HCT116 (cell line): ENCODE data around the gene DOP1B. TPM values are rescaled to one million over a fixed set of nuclear protein-coding genes. Genes with fewer than 3 reads are reported as not detected.

Experiments used
- ATAC-seq: fragments of 200-7000 bp; cut with Tn5 transposase; 2 replicates; pipeline ENCODE4 v1.9.1; 2020; ENCODE audit warnings: mild to moderate bottlenecking, moderate library complexity
- BruUV-seq: library from RNA; stranded (reverse); fragments of 400-500 nt; replicated peaks from 2 replicates; lab custom pipeline; 2021; lab: Mats Ljungman, UMichigan
- CTCF ChIA-PET: fragments of 300-600 bp; sonication (Branson Sonifier 250); formaldehyde crosslinking; loops from one replicate; lab custom pipeline; 2021; ENCODE audit warnings: antibody characterized with exemption; lab: Charles Lee
- POLR2A ChIA-PET: fragments of 300-600, 350-600 bp; sonication (Branson Sonifier 250); formaldehyde crosslinking; loops from one replicate; lab custom pipeline; 2021; ENCODE audit warnings: antibody characterized with exemption; lab: Charles Lee
- RAD21 ChIA-PET, 2 experiments: fragments of 300-600 bp; sonication (Branson Sonifier 250); formaldehyde crosslinking; loops; one replicate each; lab custom pipeline; 2023; ENCODE audit warnings: low total read pairs in 2 of 2; ENCODE audit not compliant: uncharacterized antibody in 2 of 2, unreplicated experiment in 2 of 2, low non-redundant PET in 1 of 2; lab: Charles Lee
- DNase-seq: peaks from one replicate; pipeline ENCODE4 v3.0.0-alpha.2; 2010; ENCODE audit warnings: low read depth, low spot score
- H2AFZ ChIP-seq: fragments of 200-600 bp; shearing (Covaris generic), sonication (generic); 2 replicates; pipeline ENCODE4 v1.6.1; 2017; ENCODE audit warnings: low read depth, mixed run types, mixed read lengths, antibody characterized with exemption, low read length; ENCODE audit not compliant: poor library complexity, severe bottlenecking
- H3K27ac ChIP-seq: 2 replicates; pipeline ENCODE4 v1.5.1; 2012; ENCODE audit warnings: low read depth, low read length
- H3K27me3 ChIP-seq: fragments of 200-600 bp; sonication (generic); 2 replicates; pipeline ENCODE4 v1.6.1; 2016; ENCODE audit warnings: mixed run types, low read length, mixed read lengths; ENCODE audit not compliant: insufficient read depth
- H3K36me3 ChIP-seq, 2 experiments: fragments of 200-500 bp in 1 of 2; fragments of 200-600 bp in 1 of 2; sonication (Bioruptor generic) in 1 of 2; sonication (generic) in 1 of 2; 2 replicates each; pipeline versions ENCODE4 v1.5.1 to v1.6.1; 2014 to 2016; ENCODE audit warnings: low read length in 2 of 2, inconsistent platforms in 1 of 2, mixed read lengths in 1 of 2, mixed run types in 1 of 2; ENCODE audit not compliant: insufficient read depth in 2 of 2, control insufficient read depth in 1 of 2
- H3K4me1 ChIP-seq, 2 experiments: fragments of 200-600 bp in 1 of 2; sonication (generic) in 1 of 2; 2 replicates each; pipeline versions ENCODE4 v1.5.1 to v1.6.1; 2012 to 2017; ENCODE audit warnings: low read length in 2 of 2, inconsistent platforms in 1 of 2, mild to moderate bottlenecking in 1 of 2, mixed read lengths in 1 of 2, mixed run types in 1 of 2, moderate library complexity in 1 of 2; ENCODE audit not compliant: insufficient read depth in 2 of 2, control insufficient read depth in 1 of 2
- H3K4me2 ChIP-seq: fragments of 200-600 bp; sonication (generic); 2 replicates; pipeline ENCODE4 v1.6.1; 2017; ENCODE audit warnings: mixed run types, low read length, mixed read lengths
- H3K4me3 ChIP-seq, 2 experiments: fragments of 200-600 bp in 1 of 2; sonication (generic) in 1 of 2; replicated peaks in 1 of 2; 2 replicates each; pipeline ENCODE4 v1.5.1; 2011 to 2016; ENCODE audit warnings: low read length in 2 of 2, control low read depth in 1 of 2, low read depth in 1 of 2, mild to moderate bottlenecking in 1 of 2, mixed read lengths in 1 of 2, mixed run types in 1 of 2
- H3K79me2 ChIP-seq: fragments of 200-600 bp; sonication (generic); 2 replicates; pipeline ENCODE4 v1.6.1; 2017; ENCODE audit warnings: mild to moderate bottlenecking, mixed run types, low read length, moderate library complexity, mixed read lengths; ENCODE audit not compliant: insufficient read depth
- H3K9ac ChIP-seq: fragments of 200-600 bp; sonication (generic); 2 replicates; pipeline ENCODE4 v1.6.1; 2016; ENCODE audit warnings: low read length, mixed read lengths
- H3K9me2 ChIP-seq: fragments of 200-600 bp; sonication (generic), shearing (Covaris generic); 2 replicates; pipeline ENCODE4 v1.6.1; 2017; ENCODE audit warnings: mixed run types, mild to moderate bottlenecking, moderate library complexity; ENCODE audit not compliant: insufficient read depth
- H3K9me3 ChIP-seq, 2 experiments: fragments of 200-500 bp in 1 of 2; fragments of 200-600 bp in 1 of 2; sonication (Bioruptor generic) in 1 of 2; sonication (generic) in 1 of 2; 2 replicates each; pipeline ENCODE4 v1.6.1; 2014 to 2017; ENCODE audit warnings: low read length in 2 of 2, mixed read lengths in 2 of 2, inconsistent platforms in 1 of 2, low read depth in 1 of 2, mild to moderate bottlenecking in 1 of 2, mixed run types in 1 of 2, moderate library complexity in 1 of 2; ENCODE audit not compliant: control insufficient read depth in 1 of 2, insufficient read depth in 1 of 2
- H4K20me1 ChIP-seq: fragments of 200-600 bp; sonication (generic), shearing (Covaris generic); 2 replicates; pipeline ENCODE4 v1.6.1; 2017; ENCODE audit warnings: mixed run types, mild to moderate bottlenecking, moderate library complexity; ENCODE audit not compliant: insufficient read depth
- CBX3 ChIP-seq: IDR thresholded peaks from 2 replicates; pipeline ENCODE4 v1.6.1; 2012; ENCODE audit warnings: low read depth
- CEBPB ChIP-seq: IDR thresholded peaks from 2 replicates; pipeline ENCODE4 v1.6.1; 2012; ENCODE audit warnings: low read depth
- ELF1 ChIP-seq: IDR thresholded peaks from 2 replicates; pipeline ENCODE4 v1.6.1; 2012; ENCODE audit warnings: low read depth, borderline replicate concordance
- EZH2 ChIP-seq: fragments of 200-600 bp; sonication (generic); IDR thresholded peaks from 2 replicates; pipeline ENCODE4 v1.6.1; 2017; ENCODE audit warnings: antibody characterized with exemption, mixed run types
- EZH2phosphoT487 ChIP-seq: fragments of 200-600 bp; IDR thresholded peaks from 2 replicates; pipeline ENCODE4 v1.6.1; 2018; ENCODE audit warnings: antibody characterized with exemption, borderline replicate concordance
- FOSL1 ChIP-seq: IDR thresholded peaks from 2 replicates; pipeline ENCODE4 v1.6.1; 2012; ENCODE audit warnings: low read depth
- JUND ChIP-seq: IDR thresholded peaks from 2 replicates; pipeline ENCODE4 v1.6.1; 2012
- POLR2A ChIP-seq: IDR thresholded peaks from 2 replicates; pipeline ENCODE4 v1.7.0; 2011; ENCODE audit warnings: borderline replicate concordance; ENCODE audit not compliant: insufficient read depth, insufficient read length; ENCODE audit errors: extremely low read depth
- POLR2AphosphoS5 ChIP-seq: IDR thresholded peaks from 2 replicates; pipeline ENCODE4 v1.6.1; 2011; ENCODE audit warnings: mild to moderate bottlenecking, low read depth, low read length, moderate library complexity
- RAD21 ChIP-seq: IDR thresholded peaks from 2 replicates; pipeline ENCODE4 v1.6.1; 2012; ENCODE audit warnings: low read depth, mild to moderate bottlenecking
- SIN3A ChIP-seq: IDR thresholded peaks from 2 replicates; pipeline ENCODE4 v1.6.1; 2012; ENCODE audit warnings: low read depth
- SP1 ChIP-seq: IDR thresholded peaks from 2 replicates; pipeline ENCODE4 v1.6.1; 2012; ENCODE audit warnings: low read depth
- SRF ChIP-seq: IDR thresholded peaks from 2 replicates; pipeline ENCODE4 v1.6.1; 2012; ENCODE audit warnings: low read depth
- TCF7L2 ChIP-seq: IDR thresholded peaks from 2 replicates; pipeline ENCODE4 v1.7.0; 2011; ENCODE audit warnings: borderline replicate concordance, inconsistent platforms; ENCODE audit not compliant: insufficient read depth, insufficient read length; ENCODE audit errors: extremely low read depth
- YY1 ChIP-seq: IDR thresholded peaks from 2 replicates; pipeline ENCODE4 v1.6.1; 2011; ENCODE audit warnings: low read length, low read depth, moderate library complexity, mild to moderate bottlenecking; ENCODE audit not compliant: insufficient replicate concordance; ENCODE audit errors: extremely low read depth
- ZFX ChIP-seq: fragments of 450-650 bp; IDR thresholded peaks from 2 replicates; pipeline ENCODE4 v1.6.1; 2017
- intact Hi-C: fragments of 100-400 bp; cut with micrococcal nuclease; formaldehyde crosslinking; loops from 2 replicates; pipeline ENCODE4 v1.10.0; 2022
- total RNA-seq: library from RNA; stranded (reverse); gene quantifications from one replicate; pipeline ENCODE4 v1.2.1, GENCODE V29; 2021; ENCODE audit not compliant: unreplicated experiment
- TF ChIP-seq, protein P1 (sequence below): IDR thresholded peaks from 2 replicates; pipeline ENCODE4 v1.6.1; 2012
- TF ChIP-seq, protein P2 (sequence below), 3 experiments: fragments of 200-600 bp in 1 of 3; sonication (generic) in 1 of 3; IDR thresholded peaks in 2 of 3; conservative IDR thresholded peaks in 1 of 3; 2 replicates each; pipeline ENCODE4 v1.5.1; 2012 to 2017; ENCODE audit warnings: low read depth in 2 of 3, low read length in 2 of 3, antibody characterized with exemption in 1 of 3, borderline replicate concordance in 1 of 3, control low read depth in 1 of 3, mild to moderate bottlenecking in 1 of 3, mixed read lengths in 1 of 3, mixed run types in 1 of 3, moderate library complexity in 1 of 3; ENCODE audit not compliant: insufficient read depth in 1 of 3
- TF ChIP-seq, protein P3 (sequence below): IDR thresholded peaks from 2 replicates; pipeline ENCODE4 v1.6.1; 2012
- TF ChIP-seq, protein P4 (sequence below): IDR thresholded peaks from 2 replicates; pipeline ENCODE4 v1.6.1; 2012; ENCODE audit warnings: low read depth

DOP1B gene
- total RNA-seq, 1 experiment from 2014 or later, result 15.4 TPM

DNA sequence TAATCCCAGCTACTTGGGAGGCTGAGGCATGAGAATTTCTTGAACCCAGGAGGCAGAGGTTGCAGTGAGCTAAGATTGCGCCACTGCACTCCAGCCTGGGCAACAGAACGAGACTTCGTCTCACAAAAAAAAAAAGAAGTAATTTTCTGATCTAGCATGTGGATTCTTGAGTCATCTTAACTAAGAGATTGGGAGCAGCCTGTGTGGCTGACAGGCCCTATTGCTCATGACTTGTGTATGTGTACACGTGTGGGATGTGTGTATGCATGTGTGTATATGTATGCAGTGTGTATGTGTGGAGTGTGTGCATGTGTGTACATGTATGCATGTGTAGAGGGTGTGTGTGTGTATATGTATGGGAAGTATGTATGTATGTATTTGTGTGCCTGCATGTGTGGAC is 29.5 kb downstream of the DOP1B start:
- no peaks in the 10 kb centered on the region for H3K27me3 ChIP-seq
- DNase-seq (no peak), ATAC-seq (no peak)
- intact Hi-C loops, result no loop called here
- H3K27ac ChIP-seq, result no peak overlapping the region
- no peaks in the 10 kb centered on the region for H3K9me3 ChIP-seq
- BruUV-seq, result no TSS peak
- H3K79me2 ChIP-seq, result no peaks in the 10 kb centered on the region
- H2AFZ ChIP-seq, result no peak overlapping the region
- H4K20me1 ChIP-seq, result no peaks in the 10 kb centered on the region
- TF ChIP-seq POLR2AphosphoS5 (no peak), SRF (no peak), RAD21 (no peak), FOSL1 (no peak), POLR2A (no peak), CBX3 (no peak), ELF1 (no peak), EZH2 (no peak), YY1 (no peak), ZFX (no peak), JUND (no peak), TCF7L2 (no peak), SP1 (no peak), CEBPB (no peak), SIN3A (no peak), EZH2phosphoT487 (no peak)
- TF ChIP-seq, protein P1, sequence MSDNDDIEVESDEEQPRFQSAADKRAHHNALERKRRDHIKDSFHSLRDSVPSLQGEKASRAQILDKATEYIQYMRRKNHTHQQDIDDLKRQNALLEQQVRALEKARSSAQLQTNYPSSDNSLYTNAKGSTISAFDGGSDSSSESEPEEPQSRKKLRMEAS, result no peak
- TF ChIP-seq, protein P2, sequence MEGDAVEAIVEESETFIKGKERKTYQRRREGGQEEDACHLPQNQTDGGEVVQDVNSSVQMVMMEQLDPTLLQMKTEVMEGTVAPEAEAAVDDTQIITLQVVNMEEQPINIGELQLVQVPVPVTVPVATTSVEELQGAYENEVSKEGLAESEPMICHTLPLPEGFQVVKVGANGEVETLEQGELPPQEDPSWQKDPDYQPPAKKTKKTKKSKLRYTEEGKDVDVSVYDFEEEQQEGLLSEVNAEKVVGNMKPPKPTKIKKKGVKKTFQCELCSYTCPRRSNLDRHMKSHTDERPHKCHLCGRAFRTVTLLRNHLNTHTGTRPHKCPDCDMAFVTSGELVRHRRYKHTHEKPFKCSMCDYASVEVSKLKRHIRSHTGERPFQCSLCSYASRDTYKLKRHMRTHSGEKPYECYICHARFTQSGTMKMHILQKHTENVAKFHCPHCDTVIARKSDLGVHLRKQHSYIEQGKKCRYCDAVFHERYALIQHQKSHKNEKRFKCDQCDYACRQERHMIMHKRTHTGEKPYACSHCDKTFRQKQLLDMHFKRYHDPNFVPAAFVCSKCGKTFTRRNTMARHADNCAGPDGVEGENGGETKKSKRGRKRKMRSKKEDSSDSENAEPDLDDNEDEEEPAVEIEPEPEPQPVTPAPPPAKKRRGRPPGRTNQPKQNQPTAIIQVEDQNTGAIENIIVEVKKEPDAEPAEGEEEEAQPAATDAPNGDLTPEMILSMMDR (IDR thresholded peaks at IDR 0.05 in 2 of 3, conservative IDR thresholded peaks at IDR 0.05 in 1 of 3; ENCODE audit: borderline replicate concordance in 1 of 3, insufficient read depth in 1 of 3, low read depth in 2 of 3, low read length in 2 of 3), result no peak
- TF ChIP-seq, protein P3, sequence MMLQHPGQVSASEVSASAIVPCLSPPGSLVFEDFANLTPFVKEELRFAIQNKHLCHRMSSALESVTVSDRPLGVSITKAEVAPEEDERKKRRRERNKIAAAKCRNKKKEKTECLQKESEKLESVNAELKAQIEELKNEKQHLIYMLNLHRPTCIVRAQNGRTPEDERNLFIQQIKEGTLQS, result no peak
- TF ChIP-seq, protein P4, sequence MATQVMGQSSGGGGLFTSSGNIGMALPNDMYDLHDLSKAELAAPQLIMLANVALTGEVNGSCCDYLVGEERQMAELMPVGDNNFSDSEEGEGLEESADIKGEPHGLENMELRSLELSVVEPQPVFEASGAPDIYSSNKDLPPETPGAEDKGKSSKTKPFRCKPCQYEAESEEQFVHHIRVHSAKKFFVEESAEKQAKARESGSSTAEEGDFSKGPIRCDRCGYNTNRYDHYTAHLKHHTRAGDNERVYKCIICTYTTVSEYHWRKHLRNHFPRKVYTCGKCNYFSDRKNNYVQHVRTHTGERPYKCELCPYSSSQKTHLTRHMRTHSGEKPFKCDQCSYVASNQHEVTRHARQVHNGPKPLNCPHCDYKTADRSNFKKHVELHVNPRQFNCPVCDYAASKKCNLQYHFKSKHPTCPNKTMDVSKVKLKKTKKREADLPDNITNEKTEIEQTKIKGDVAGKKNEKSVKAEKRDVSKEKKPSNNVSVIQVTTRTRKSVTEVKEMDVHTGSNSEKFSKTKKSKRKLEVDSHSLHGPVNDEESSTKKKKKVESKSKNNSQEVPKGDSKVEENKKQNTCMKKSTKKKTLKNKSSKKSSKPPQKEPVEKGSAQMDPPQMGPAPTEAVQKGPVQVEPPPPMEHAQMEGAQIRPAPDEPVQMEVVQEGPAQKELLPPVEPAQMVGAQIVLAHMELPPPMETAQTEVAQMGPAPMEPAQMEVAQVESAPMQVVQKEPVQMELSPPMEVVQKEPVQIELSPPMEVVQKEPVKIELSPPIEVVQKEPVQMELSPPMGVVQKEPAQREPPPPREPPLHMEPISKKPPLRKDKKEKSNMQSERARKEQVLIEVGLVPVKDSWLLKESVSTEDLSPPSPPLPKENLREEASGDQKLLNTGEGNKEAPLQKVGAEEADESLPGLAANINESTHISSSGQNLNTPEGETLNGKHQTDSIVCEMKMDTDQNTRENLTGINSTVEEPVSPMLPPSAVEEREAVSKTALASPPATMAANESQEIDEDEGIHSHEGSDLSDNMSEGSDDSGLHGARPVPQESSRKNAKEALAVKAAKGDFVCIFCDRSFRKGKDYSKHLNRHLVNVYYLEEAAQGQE, result no peak
- no peak overlapping the region for H3K4me3 ChIP-seq
- no peak overlapping the region for H3K4me2 ChIP-seq
- RAD21 ChIA-PET, result no interaction called here
- H3K9ac ChIP-seq, result no peak overlapping the region
- peaks cover 16% of the 10 kb centered on the region in 2 experiments; a peak in 3 of 4 replicates for H3K4me1 ChIP-seq
- POLR2A ChIA-PET, result no interaction called here
- H3K9me2 ChIP-seq, result no peaks in the 10 kb centered on the region
- no peaks in the 10 kb centered on the region for H3K36me3 ChIP-seq
- CTCF ChIA-PET, result no interaction called here
